Astrocyte (in vitro differentiated cells and primary cell): ENCODE results near the gene EML1. TPM values are rescaled to one million over a fixed set of nuclear protein-coding genes. Genes with fewer than 3 reads are reported as not detected.

ENCODE experiments used
- DNase-seq: peaks from one replicate; pipeline ENCODE4 v3.0.0-alpha.2; 2010; ENCODE audit warnings: low read depth
- FAIRE-seq: peaks from 2 replicates; lab custom pipeline; 2011; peaks lifted over from hg19 to GRCh38; lab: Jason Lieb, UNC
- H2AFZ ChIP-seq: 2 replicates; pipeline ENCODE4 v1.6.0; 2012; ENCODE audit warnings: low read depth, low read length, inconsistent platforms
- H3K27ac ChIP-seq: 2 replicates; pipeline ENCODE4 v1.5.1; 2011; ENCODE audit warnings: low read depth, low read length, inconsistent platforms
- H3K27me3 ChIP-seq: 2 replicates; pipeline ENCODE4 v1.6.0; 2011; ENCODE audit warnings: low read length, inconsistent platforms; ENCODE audit not compliant: insufficient read depth
- H3K36me3 ChIP-seq: 2 replicates; pipeline ENCODE4 v1.5.1; 2011; ENCODE audit warnings: low read length, inconsistent platforms; ENCODE audit not compliant: insufficient read depth
- H3K4me1 ChIP-seq: 2 replicates; pipeline ENCODE4 v1.5.1; 2011; ENCODE audit warnings: low read length, inconsistent platforms; ENCODE audit not compliant: insufficient read depth
- H3K4me2 ChIP-seq: 2 replicates; pipeline ENCODE4 v1.6.0; 2012; ENCODE audit warnings: low read length, inconsistent platforms
- H3K4me3 ChIP-seq: 2 replicates; pipeline ENCODE4 v1.5.1; 2011; ENCODE audit warnings: low read depth, mild to moderate bottlenecking, low read length, inconsistent platforms; ENCODE audit not compliant: insufficient read depth
- H3K79me2 ChIP-seq: 2 replicates; pipeline ENCODE4 v1.6.0; 2012; ENCODE audit warnings: mild to moderate bottlenecking, low read length, inconsistent platforms; ENCODE audit not compliant: insufficient read depth
- H3K9ac ChIP-seq: 2 replicates; pipeline ENCODE4 v1.6.0; 2012; ENCODE audit warnings: mild to moderate bottlenecking, low read length, inconsistent platforms
- H3K9me3 ChIP-seq: 2 replicates; pipeline ENCODE4 v1.5.1; 2012; ENCODE audit warnings: low read depth, mild to moderate bottlenecking, low read length, inconsistent platforms; ENCODE audit not compliant: insufficient read depth
- H4K20me1 ChIP-seq: 2 replicates; pipeline ENCODE4 v1.6.0; 2012; ENCODE audit warnings: low read length, inconsistent platforms; ENCODE audit not compliant: insufficient read depth
- H3K27ac Mint-ChIP-seq: one replicate; pipeline ENCODE4 v1.8.0; 2021; ENCODE audit warnings: mild to moderate bottlenecking, mixed read lengths; ENCODE audit not compliant: unreplicated experiment
- H3K27me3 Mint-ChIP-seq: one replicate; pipeline ENCODE4 v1.8.0; 2021; ENCODE audit warnings: low read depth, mixed read lengths; ENCODE audit not compliant: unreplicated experiment
- H3K36me3 Mint-ChIP-seq: one replicate; pipeline ENCODE4 v1.8.0; 2021; ENCODE audit warnings: low read depth, mixed read lengths; ENCODE audit not compliant: unreplicated experiment
- H3K4me1 Mint-ChIP-seq: one replicate; pipeline ENCODE4 v1.8.0; 2021; ENCODE audit warnings: low read depth, mixed read lengths; ENCODE audit not compliant: unreplicated experiment
- H3K4me3 Mint-ChIP-seq: one replicate; pipeline ENCODE4 v1.8.0; 2021; ENCODE audit warnings: mild to moderate bottlenecking, moderate library complexity, mixed read lengths; ENCODE audit not compliant: unreplicated experiment
- H3K9me3 Mint-ChIP-seq: one replicate; pipeline ENCODE4 v1.8.0; 2021; ENCODE audit warnings: mild to moderate bottlenecking, mixed read lengths; ENCODE audit not compliant: unreplicated experiment
- CTCF ChIP-seq: IDR thresholded peaks from 2 replicates; pipeline ENCODE4 v1.5.1; 2011; ENCODE audit warnings: low read depth, mild to moderate bottlenecking, inconsistent platforms, low read length, moderate library complexity; ENCODE audit not compliant: insufficient read depth
- EZH2 ChIP-seq: IDR thresholded peaks from 2 replicates; pipeline ENCODE4 v1.6.1; 2012; ENCODE audit warnings: mild to moderate bottlenecking, low read length, inconsistent platforms; ENCODE audit not compliant: insufficient read depth
- total RNA-seq: library from RNA; stranded (reverse); gene quantifications from 2 replicates; pipeline ENCODE4 v1.2.1, GENCODE V29; 2021

EML1 gene
- total RNA-seq, 1 donor from 2014 or later: 17.1 TPM

GRCh38 chr14:99880651-99881420 is 87.6 kb downstream of the EML1 start:
- peaks cover 7% of the 10 kb centered on the region for H3K4me1 Mint-ChIP-seq
- no peaks in the 10 kb centered on the region for H3K9me3 ChIP-seq
- peaks cover 7% of the 10 kb centered on the region for H3K27me3 Mint-ChIP-seq
- H4K20me1 ChIP-seq: peaks cover 10% of the 10 kb centered on the region
- peaks cover 17% of the 10 kb centered on the region for H3K4me1 ChIP-seq
- FAIRE-seq: no peak
- no peaks in the 10 kb centered on the region for H3K9me3 Mint-ChIP-seq
- no peak overlapping the region for H2AFZ ChIP-seq
- DNase-seq: peak; percentile 4
- H3K36me3 ChIP-seq: peaks cover 3% of the 10 kb centered on the region
- H3K4me2 ChIP-seq: no peak overlapping the region
- TF ChIP-seq EZH2: no peak
- TF ChIP-seq CTCF: no peak
- peaks cover 2% of the 10 kb centered on the region for H3K36me3 Mint-ChIP-seq
- H3K9ac ChIP-seq: no peak overlapping the region
- peaks cover 14% of the 10 kb centered on the region for H3K79me2 ChIP-seq
- H3K27ac ChIP-seq: no peak overlapping the region
- H3K4me3 Mint-ChIP-seq: no peak overlapping the region
- H3K27me3 ChIP-seq: no peaks in the 10 kb centered on the region
- H3K27ac Mint-ChIP-seq: peak overlapping the region; percentile 53
- H3K4me3 ChIP-seq: no peak overlapping the region

DNA sequence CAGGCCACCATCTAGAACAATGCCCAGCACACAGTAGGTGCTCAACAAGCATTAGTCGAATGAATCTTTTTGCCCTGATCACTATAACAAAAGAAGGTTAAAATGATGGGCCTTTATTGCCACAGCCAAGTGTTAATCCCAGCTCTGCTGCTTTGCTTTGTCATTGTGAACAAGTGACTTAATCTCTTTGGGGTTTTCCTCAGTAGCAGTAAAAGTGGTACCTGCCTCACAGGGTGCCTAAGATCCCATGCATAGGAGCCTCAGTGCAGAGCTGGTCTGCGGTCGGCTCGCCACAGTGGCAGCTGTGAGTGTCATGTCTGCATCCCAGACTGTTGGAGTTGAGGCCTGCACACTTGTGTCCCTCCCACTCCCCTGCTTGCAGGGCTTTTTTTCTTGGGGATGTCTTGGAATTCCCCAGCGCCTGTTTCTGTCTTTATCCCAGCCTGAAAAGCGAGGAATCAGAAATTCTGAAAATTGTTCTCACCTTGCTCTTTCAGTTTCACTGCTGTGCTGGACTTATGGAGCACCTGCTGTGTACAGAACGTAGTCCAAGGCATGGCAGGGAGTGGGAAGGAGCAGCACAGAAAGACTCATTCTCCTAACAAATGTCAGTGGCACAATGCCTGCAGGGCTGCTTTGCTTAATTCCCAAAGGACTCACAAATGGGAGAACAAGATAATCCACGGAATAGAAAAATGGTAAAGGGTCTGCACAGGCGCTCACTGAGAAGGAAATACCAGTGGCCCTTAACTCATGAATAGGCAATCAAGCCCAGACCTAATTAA is 90.8 kb downstream of the EML1 start:
- H3K36me3 ChIP-seq: no peaks in the 10 kb centered on the region
- peaks cover 2% of the 10 kb centered on the region for H4K20me1 ChIP-seq
- no peak overlapping the region for H3K27ac ChIP-seq
- no peaks in the 10 kb centered on the region for H3K79me2 ChIP-seq
- peaks cover 11% of the 10 kb centered on the region for H3K4me1 ChIP-seq
- TF ChIP-seq EZH2 (no peak), CTCF (no peak)
- H3K9me3 ChIP-seq: no peaks in the 10 kb centered on the region
- H3K9ac ChIP-seq: no peak overlapping the region
- H3K4me2 ChIP-seq: no peak overlapping the region
- H3K9me3 Mint-ChIP-seq: no peaks in the 10 kb centered on the region
- no peak overlapping the region for H3K4me3 ChIP-seq
- FAIRE-seq: no peak
- no peak overlapping the region for H2AFZ ChIP-seq
- H3K36me3 Mint-ChIP-seq: no peaks in the 10 kb centered on the region
- H3K27me3 Mint-ChIP-seq: peaks cover 14% of the 10 kb centered on the region
- H3K27me3 ChIP-seq: no peaks in the 10 kb centered on the region
- H3K4me3 Mint-ChIP-seq: no peak overlapping the region
- no peak for DNase-seq
- peaks cover 7% of the 10 kb centered on the region for H3K4me1 Mint-ChIP-seq
- H3K27ac Mint-ChIP-seq: no peak overlapping the region
